HG02943 (cell line): Measurements from ENCODE around the gene MTHFSD.
A peak's percentile ranks its signal among the peaks of the same experiment; 100 is the strongest.
"Not testable (repeated sequence)": the region's sequence is repeated elsewhere in the genome, so short reads cannot be mapped to it uniquely, and the experiment has no call there.

Source experiments
- ATAC-seq: cut with Tn5 transposase; IDR thresholded peaks from one replicate; pipeline ENCODE4 v1.9.1; 2021; ENCODE audit warnings: mild to moderate bottlenecking, low read depth, moderate library complexity; ENCODE audit not compliant: unreplicated experiment

MTHFSD gene

DNA sequence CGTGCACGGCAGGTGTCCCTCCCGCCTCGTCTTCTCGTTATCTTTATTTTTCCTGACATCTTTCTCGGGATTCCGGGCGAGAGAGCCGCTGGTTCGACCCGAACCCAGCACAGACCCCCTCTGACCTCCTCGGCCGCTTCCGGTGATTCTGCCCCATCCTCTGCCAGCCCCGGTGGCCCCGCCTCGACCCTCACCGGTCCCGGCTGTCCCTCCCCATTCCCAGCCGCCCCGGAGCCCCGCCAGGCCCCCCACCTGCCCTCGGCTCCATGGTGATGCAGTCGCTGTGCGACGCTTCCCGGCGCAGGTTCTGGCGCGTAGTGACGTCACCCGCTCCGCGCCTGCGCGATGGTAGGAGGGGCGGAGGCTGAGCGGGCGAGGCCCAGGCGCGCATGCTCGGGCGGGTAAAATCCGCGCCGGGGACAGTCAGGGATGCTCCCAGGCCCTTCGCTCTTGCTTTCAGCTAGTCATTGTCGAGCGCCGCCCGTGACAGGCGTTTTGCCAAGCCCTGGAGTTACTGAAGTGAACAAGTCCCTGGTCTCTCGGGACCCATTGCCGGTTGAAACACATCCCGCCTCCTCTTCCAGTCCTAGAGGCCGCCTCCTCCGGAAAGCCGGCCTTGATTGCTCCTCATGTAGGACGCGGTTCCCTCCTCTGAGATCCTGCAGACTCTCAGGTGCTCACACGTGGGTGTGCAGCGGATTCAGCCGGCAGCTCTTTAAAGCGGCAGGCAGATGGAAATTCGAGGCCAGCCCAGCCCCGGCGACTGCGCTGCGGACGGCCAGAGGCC, at the start of gene MTHFSD:
TSS of gene MTHFSD (minus strand) at position 319 of the 787 bp plus-strand sequence. CDS start at position 268, 51 bp downstream.
- peak; percentile 78 for ATAC-seq

- ATAC-seq = no peak
These were observed 49.6 kb upstream of the MTHFSD start for GRCh38 chr16:86604436-86605193.

DNA sequence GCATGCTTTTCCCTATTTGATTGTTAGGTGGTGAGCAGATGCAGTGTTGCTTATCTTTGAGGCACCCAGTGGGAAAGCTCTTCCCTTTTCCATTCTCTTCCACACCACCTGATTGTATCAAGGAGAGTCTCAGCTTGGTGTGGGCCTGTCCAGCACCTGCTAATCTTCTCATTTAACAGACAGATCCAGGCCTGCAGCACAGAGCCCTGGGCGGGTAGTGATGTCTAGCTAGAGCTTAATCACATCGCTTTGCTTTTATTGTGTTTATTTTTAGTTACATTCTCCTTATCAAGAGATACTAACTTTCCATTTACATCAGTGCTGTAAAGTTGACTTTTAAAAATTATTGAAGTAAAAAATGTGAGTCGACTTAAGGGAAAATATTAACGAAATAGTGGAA, 47.5 kb upstream of the MTHFSD start:
- ATAC-seq = no peak

DNA sequence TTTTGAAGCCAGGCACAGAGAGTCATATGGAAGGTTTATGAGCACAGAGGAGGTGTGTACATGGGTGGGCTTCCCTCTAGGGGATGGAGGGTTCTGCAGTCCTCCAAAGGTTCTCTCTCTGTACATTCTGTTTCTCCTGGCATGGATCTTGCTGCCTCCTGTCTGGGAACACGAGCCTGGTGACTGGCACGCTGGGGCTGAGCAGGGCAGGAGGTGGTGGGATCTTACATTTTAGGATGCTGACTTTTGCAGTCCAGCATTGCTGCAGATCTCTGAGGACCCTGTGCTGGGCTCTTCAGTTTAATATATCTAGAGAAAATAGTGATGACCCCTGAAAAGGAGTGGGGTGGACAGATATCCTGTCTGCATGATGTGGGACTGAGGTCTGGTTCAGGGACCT, 46.3 kb upstream of the MTHFSD start:
- no peak for ATAC-seq

DNA sequence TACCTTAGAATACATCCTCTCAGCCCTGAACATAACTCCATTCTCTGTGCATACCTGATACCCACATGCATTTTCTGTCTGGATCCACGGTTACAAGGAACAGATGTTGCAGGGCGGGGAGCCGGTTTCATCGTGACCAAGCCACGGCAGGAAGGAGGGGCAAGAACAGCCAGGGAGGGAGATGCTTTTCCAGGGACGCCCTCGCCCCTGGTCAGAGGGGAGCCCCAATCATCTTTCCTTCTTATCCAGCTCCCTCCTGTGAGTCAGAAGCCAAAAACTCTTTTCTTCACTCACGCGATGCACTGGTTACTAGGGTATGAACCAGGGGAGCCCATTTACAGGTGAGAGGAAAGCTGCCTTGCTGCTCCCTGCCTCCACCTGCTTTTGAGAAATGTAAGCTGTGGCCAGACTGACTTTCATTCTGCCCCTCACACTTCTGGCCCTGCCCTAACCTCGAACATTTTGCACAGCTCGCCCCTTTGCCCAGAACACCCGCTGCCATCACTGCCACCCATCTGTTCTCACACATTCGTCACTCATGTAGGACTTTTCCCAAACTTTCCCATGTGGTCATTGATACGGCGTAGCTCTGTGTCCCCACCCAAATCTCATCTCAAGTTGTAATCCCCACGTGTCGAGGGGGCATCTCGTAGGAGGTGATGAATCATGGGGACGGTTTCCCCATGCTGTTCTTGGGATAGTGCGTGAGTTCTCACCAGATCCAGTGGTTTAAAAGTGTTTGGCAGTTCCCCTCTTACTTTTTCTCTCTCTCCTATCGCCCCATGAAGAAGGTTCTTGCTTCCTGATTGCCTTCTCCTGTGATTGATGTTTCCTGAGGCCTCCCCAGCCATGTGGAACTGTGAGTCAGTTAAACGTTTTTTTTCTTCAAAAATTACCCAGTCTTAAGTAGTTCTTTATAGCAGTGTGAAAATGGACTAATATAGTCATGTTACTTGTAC, 43.9 kb upstream of the MTHFSD start:
- no peak for ATAC-seq

DNA sequence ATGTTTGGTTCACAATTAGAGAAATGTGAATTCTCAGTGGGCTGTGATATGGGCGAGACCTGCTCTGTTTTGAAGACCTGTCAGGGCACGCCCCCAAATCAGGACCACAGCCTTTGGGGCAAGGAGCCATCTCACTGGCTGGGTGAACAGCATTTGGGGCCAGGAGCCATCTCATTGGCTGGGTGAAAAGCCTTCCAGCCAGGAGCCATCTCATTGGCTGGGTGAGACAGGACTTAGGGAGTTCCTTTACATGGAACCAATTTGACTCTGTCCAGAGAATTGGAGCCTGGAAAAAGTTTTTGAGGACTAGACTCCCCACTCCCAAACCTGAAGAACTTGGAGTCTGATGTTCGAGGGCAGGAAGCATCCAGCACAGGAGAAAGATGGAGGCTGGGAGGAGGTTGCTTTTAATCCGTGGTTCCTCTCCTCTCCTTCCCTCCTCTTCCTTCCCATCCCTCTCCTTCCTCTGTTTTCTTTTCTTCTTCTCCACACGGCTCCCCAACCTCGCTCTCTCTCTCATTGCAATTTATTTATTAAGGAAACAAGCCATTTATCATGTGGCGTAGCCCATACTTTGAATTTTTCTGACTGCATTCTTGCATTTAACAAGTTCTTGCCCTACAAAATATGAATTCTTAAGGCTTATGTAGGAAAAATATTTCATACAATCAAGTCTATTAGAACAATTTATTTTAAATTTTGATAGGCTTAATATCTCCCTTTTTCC, 43.0 kb upstream of the MTHFSD start:
- no peak for ATAC-seq

- ATAC-seq = no peak
These were observed 42.3 kb upstream of the MTHFSD start for GRCh38 chr16:86597126-86597879.

DNA sequence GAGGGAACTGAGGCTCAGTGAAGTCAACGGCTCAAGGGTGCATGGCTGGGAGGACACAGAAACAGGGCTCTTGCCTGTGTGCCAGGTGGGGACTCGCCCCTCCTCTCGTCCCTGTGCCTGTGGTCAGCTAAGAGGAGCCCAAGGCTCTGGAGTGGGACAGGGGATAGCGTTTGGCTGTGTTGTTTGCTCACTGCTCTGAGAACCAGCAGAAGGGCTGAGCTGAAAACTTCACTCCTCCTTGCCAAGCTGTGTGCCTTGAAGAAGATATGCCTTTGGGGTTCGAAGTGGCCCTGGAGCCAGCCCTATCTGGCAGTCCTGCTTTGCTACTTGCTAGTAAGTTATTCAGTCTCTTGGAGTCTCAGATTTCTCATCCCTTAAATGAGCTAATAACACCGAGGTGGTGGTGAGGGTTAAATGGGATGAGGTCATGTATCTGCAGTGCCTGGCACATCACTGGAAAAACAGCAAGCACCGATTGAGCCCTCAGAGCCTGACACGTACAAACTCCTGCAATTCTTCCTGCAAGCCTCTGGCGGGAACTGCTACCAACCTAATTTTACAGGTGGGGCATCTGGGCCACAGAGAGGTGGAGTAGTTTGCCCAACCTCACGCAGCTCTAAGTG, 41.1 kb upstream of the MTHFSD start:
- no peak for ATAC-seq

GRCh38 chr16:86594721-86595120, 39.7 kb upstream of the MTHFSD start:
- no peak for ATAC-seq

GRCh38 chr16:86593913-86594620, 39.0 kb upstream of the MTHFSD start:
- no peak for ATAC-seq

DNA sequence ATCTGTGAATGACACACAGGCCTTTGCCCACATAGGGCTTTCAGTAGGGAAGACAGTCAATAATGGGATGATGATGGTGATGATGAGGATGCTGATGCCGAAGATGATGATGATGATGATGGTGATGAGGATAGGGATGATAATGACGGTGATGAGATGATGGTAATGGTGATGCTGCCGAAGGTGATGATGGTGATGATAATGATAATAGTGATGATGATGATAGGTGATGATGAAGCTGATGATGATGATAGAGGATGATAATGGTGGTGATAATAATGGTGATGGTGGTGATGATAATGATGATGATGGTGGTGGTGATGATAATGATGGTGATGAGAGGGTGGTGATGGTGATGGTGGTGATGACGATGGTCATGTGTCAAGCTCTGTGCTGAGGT, 36.2 kb upstream of the MTHFSD start:
- ATAC-seq = no peak

GRCh38 chr16:86590501-86591144, 35.6 kb upstream of the MTHFSD start:
- no peak for ATAC-seq

DNA sequence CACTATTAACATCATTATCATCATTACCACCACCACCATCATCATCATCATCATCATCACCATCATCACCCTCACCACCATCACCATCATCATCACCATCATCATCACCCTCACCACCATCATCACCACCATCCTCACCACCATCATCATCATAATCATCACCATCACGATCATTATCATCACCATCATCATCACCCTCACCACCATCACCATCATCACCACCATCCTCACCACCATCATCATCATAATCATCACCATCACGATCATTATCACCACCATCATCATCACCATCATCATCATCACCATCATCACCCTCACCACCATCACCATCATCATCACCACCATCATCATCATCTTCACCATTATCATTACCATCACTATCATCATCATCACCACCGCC, 32.9 kb upstream of the MTHFSD start:
- ATAC-seq = not testable (repeated sequence)

DNA sequence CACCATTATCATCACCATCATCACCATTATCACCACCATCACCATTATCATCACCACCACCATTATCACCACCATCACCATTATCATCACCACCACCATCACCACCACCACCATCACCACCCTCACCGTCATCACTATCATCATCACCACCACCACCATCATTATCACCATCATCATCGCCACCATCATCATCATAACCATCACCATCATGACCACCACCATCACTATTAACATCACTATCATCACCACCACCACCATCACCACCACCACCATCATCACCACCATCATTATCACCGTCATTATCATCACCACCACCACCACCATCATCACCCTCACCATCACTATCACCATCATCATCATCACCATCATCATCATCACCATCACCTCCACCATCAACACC, 32.5 kb upstream of the MTHFSD start:
- no peak for ATAC-seq

GRCh38 chr16:86585821-86586611, 31.0 kb upstream of the MTHFSD start:
- ATAC-seq = no peak

- ATAC-seq = no peak
These were observed 30.0 kb upstream of the MTHFSD start for GRCh38 chr16:86584726-86585721.
